Loucy (cell line): ENCODE measurements around the gene RGS6.

Experiments used
- H2AFZ ChIP-seq: fragments of 200-600 bp; sonication (generic); 2 replicates; pipeline ENCODE4 v1.6.0; 2016; ENCODE audit warnings: antibody characterized with exemption, mild to moderate bottlenecking, low read length, moderate library complexity
- H3F3A ChIP-seq: fragments of 200-600 bp; 2 replicates; pipeline ENCODE4 v1.6.0; 2016; ENCODE audit warnings: antibody characterized with exemption, low read depth, mild to moderate bottlenecking
- H3K27me3 ChIP-seq: fragments of 200-600 bp; sonication (generic); 2 replicates; pipeline ENCODE4 v1.6.1; 2014; ENCODE audit warnings: low read length, mild to moderate bottlenecking; ENCODE audit not compliant: insufficient read depth, poor library complexity, severe bottlenecking
- H3K36me3 ChIP-seq: fragments of 200-600 bp; sonication (generic); 2 replicates; pipeline ENCODE4 v1.6.1; 2016; ENCODE audit warnings: low read length; ENCODE audit not compliant: insufficient read depth
- H3K4me1 ChIP-seq: fragments of 200-600 bp; sonication (generic); 2 replicates; pipeline ENCODE4 v1.5.1; 2014; ENCODE audit warnings: low read length, mild to moderate bottlenecking; ENCODE audit not compliant: insufficient read depth, poor library complexity, severe bottlenecking
- H3K4me2 ChIP-seq: fragments of 200-600 bp; sonication (generic); 2 replicates; pipeline ENCODE4 v1.6.0; 2014; ENCODE audit warnings: antibody characterized with exemption, low read length, low read depth, mild to moderate bottlenecking; ENCODE audit not compliant: poor library complexity, severe bottlenecking
- H3K4me3 ChIP-seq: fragments of 200-600 bp; sonication (generic); 2 replicates; pipeline ENCODE4 v1.5.1; 2014; ENCODE audit warnings: low read length, mild to moderate bottlenecking, mixed read lengths; ENCODE audit not compliant: poor library complexity, severe bottlenecking
- H3K79me2 ChIP-seq: fragments of 200-600 bp; sonication (generic); 2 replicates; pipeline ENCODE4 v1.6.1; 2014; ENCODE audit warnings: low read length; ENCODE audit not compliant: insufficient read depth
- H3K9ac ChIP-seq: fragments of 200-600 bp; sonication (generic); 2 replicates; pipeline ENCODE4 v1.6.0; 2014; ENCODE audit warnings: mild to moderate bottlenecking, low read depth, low read length, moderate library complexity; ENCODE audit not compliant: poor library complexity, severe bottlenecking
- H3K9me2 ChIP-seq: fragments of 200-600 bp; sonication (generic); replicated peaks from 2 replicates; pipeline ENCODE4 v1.6.1; 2016; ENCODE audit warnings: low read depth, low read length, mixed read lengths
- H3K9me3 ChIP-seq: fragments of 200-600 bp; sonication (generic); 2 replicates; pipeline ENCODE4 v1.6.1; 2014; ENCODE audit warnings: mild to moderate bottlenecking, antibody characterized with exemption, low read length, low read depth; ENCODE audit not compliant: insufficient read depth
- H4K20me1 ChIP-seq: fragments of 200-600 bp; sonication (generic); 2 replicates; pipeline ENCODE4 v1.6.0; 2014; ENCODE audit warnings: antibody characterized with exemption, low read length, mild to moderate bottlenecking; ENCODE audit not compliant: insufficient read depth, poor library complexity, severe bottlenecking
- EZH2phosphoT487 ChIP-seq: fragments of 200-600 bp; IDR thresholded peaks from 2 replicates; pipeline ENCODE4 v1.6.1; 2018; ENCODE audit warnings: antibody characterized with exemption, mild to moderate bottlenecking, moderate library complexity, borderline replicate concordance
- TF ChIP-seq, protein P1 (sequence below): fragments of 200-600 bp; sonication (generic); conservative IDR thresholded peaks from 2 replicates; pipeline ENCODE4 v1.5.1; 2014; ENCODE audit warnings: mild to moderate bottlenecking, antibody characterized with exemption, low read length

RGS6 gene

GRCh38 chr14:72528863-72529175 is 596.6 kb downstream of the RGS6 start:
- H3K27me3 ChIP-seq, result no peaks in the 10 kb centered on the region
- H3K4me1 ChIP-seq, result peaks cover 45% of the 10 kb centered on the region
- H3F3A ChIP-seq, result peaks cover 5% of the 10 kb centered on the region; the same call in 1 of the 2 replicates
- TF ChIP-seq, protein P1, sequence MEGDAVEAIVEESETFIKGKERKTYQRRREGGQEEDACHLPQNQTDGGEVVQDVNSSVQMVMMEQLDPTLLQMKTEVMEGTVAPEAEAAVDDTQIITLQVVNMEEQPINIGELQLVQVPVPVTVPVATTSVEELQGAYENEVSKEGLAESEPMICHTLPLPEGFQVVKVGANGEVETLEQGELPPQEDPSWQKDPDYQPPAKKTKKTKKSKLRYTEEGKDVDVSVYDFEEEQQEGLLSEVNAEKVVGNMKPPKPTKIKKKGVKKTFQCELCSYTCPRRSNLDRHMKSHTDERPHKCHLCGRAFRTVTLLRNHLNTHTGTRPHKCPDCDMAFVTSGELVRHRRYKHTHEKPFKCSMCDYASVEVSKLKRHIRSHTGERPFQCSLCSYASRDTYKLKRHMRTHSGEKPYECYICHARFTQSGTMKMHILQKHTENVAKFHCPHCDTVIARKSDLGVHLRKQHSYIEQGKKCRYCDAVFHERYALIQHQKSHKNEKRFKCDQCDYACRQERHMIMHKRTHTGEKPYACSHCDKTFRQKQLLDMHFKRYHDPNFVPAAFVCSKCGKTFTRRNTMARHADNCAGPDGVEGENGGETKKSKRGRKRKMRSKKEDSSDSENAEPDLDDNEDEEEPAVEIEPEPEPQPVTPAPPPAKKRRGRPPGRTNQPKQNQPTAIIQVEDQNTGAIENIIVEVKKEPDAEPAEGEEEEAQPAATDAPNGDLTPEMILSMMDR, result no peak
- TF ChIP-seq EZH2phosphoT487, result no peak
- no peaks in the 10 kb centered on the region; the same call in 1 of the 2 replicates for H3K36me3 ChIP-seq
- H3K9me3 ChIP-seq, result peaks cover 16% of the 10 kb centered on the region; the same call in 1 of the 2 replicates
- no peaks in the 10 kb centered on the region for H3K9me2 ChIP-seq
- H4K20me1 ChIP-seq, result no peaks in the 10 kb centered on the region
- no peak overlapping the region for H3K4me2 ChIP-seq
- no peak overlapping the region for H3K4me3 ChIP-seq
- H3K79me2 ChIP-seq, result no peaks in the 10 kb centered on the region
- H2AFZ ChIP-seq, result no peak overlapping the region
- H3K9ac ChIP-seq, result no peak overlapping the region

DNA sequence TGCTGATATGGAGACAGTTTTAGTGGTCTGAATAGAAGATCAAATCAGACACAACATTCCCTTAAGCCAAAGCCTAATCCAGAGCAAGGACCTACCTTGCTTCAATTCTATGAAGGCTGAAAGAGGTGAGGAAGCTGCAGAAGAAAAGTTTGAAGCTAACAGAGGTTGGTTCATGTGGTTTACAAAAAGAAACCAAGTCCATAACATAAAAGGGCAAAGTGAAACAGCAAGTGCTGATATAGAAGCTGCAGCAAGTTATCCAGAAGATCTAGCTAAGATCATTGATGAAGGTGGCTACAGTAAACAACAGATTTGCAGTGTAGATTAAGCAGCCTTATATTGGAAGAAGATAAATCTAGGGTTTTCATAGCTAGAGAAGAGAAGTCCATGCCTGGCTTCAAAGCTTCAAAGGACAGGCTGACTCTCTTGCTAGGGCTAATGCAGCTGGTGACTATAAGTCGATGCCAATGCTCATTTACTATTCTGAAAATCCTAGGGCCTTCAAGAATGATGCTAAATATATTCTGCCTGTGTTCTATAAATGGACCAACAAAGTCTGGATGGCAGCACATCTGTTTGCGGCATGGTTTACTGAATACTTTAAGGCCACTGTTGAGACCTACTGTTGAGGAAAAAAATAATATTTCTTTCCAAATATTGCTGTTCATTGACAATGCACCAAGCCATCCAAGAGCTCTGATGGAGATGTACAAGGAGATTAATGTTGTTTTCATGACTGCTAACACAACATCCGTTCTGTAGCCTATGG is 600.6 kb downstream of the RGS6 start:
- H3K9me3 ChIP-seq, result peaks cover 18% of the 10 kb centered on the region; the same call in 1 of the 2 replicates
- no peak overlapping the region for H3K4me2 ChIP-seq
- H3K9ac ChIP-seq, result no peak overlapping the region
- H3K4me1 ChIP-seq, result peaks cover 44% of the 10 kb centered on the region
- H3K79me2 ChIP-seq, result no peaks in the 10 kb centered on the region
- TF ChIP-seq, protein P1, result no peak
- no peak for TF ChIP-seq EZH2phosphoT487
- H3K27me3 ChIP-seq, result no peaks in the 10 kb centered on the region
- H3K4me3 ChIP-seq, result no peak overlapping the region
- H3F3A ChIP-seq, result no peaks in the 10 kb centered on the region
- no peaks in the 10 kb centered on the region for H3K9me2 ChIP-seq
- H2AFZ ChIP-seq, result no peak overlapping the region
- no peaks in the 10 kb centered on the region for H4K20me1 ChIP-seq
- no peaks in the 10 kb centered on the region for H3K36me3 ChIP-seq

- H2AFZ ChIP-seq, result no peak overlapping the region
- no peaks in the 10 kb centered on the region for H3K9me2 ChIP-seq
- H4K20me1 ChIP-seq, result no peaks in the 10 kb centered on the region
- no peaks in the 10 kb centered on the region for H3F3A ChIP-seq
- H3K27me3 ChIP-seq, result no peaks in the 10 kb centered on the region
- TF ChIP-seq, protein P1, result no peak
- TF ChIP-seq EZH2phosphoT487, result no peak
- no peaks in the 10 kb centered on the region for H3K36me3 ChIP-seq
- H3K4me1 ChIP-seq, result peaks cover 36% of the 10 kb centered on the region
- H3K4me3 ChIP-seq, result peak overlapping the region; percentile 18
- no peaks in the 10 kb centered on the region for H3K79me2 ChIP-seq
- H3K9me3 ChIP-seq, result peaks cover 18% of the 10 kb centered on the region; the same call in 1 of the 2 replicates
- peak overlapping the region; percentile 53 for H3K4me2 ChIP-seq
- H3K9ac ChIP-seq, result no peak overlapping the region
Measured at GRCh38 chr14:72535485-72535884, 603.3 kb downstream of the RGS6 start.
